Stimulated activated effector memory CD8-positive, alpha-beta T cell treated with anti-CD3 and anti-CD28 coated beads, Interleukin-12 subunit alpha, Interleukin-12 subunit beta, amount 100 ng/mL, for 72 hours (primary cell): ENCODE data around the gene GAMT.
A peak's percentile ranks its signal among the peaks of the same experiment; 100 is the strongest.

Experiments used
- ATAC-seq: fragments of 150-1000 bp; cut with Tn5 transposase; 2 replicates; pipeline ENCODE4 v1.10.0; 2021
- DNase-seq, 2 donors: peaks; one replicate each; pipeline ENCODE4 v3.0.0; 2021 to 2022; ENCODE audit warnings: low spot score in 2 of 2
- H3K27ac Mint-ChIP-seq: one replicate; pipeline ENCODE4 v1.8.0; 2022; ENCODE audit warnings: mild to moderate bottlenecking, mixed read lengths
- H3K36me3 Mint-ChIP-seq: one replicate; pipeline ENCODE4 v1.8.0; 2022; ENCODE audit warnings: mild to moderate bottlenecking, mixed read lengths
- H3K4me1 Mint-ChIP-seq: one replicate; pipeline ENCODE4 v1.8.0; 2022; ENCODE audit warnings: mixed read lengths
- H3K4me3 Mint-ChIP-seq: one replicate; pipeline ENCODE4 v1.8.0; 2022; ENCODE audit warnings: mild to moderate bottlenecking, mixed read lengths
- H3K9me3 Mint-ChIP-seq: one replicate; pipeline ENCODE4 v1.8.0; 2022; ENCODE audit warnings: mixed read lengths

Gene GAMT

GRCh38 chr19:1389033-1389940, 12.1 kb downstream of the GAMT start:
- Mint-ChIP-seq H3K27ac (no peak overlapping the region), H3K36me3 (peaks cover 34% of the 10 kb centered on the region), H3K4me3 (no peak overlapping the region), H3K9me3 (no peaks in the 10 kb centered on the region), H3K4me1 (peaks cover 13% of the 10 kb centered on the region)
- DNase-seq, result no peak
- ATAC-seq, result no peak

GRCh38 chr19:1388637-1389026, 12.7 kb downstream of the GAMT start:
- Mint-ChIP-seq H3K4me1 (peaks cover 14% of the 10 kb centered on the region), H3K9me3 (no peaks in the 10 kb centered on the region), H3K27ac (no peak overlapping the region), H3K36me3 (peaks cover 41% of the 10 kb centered on the region), H3K4me3 (no peak overlapping the region)
- DNase-seq (no peak), ATAC-seq (no peak)

- H3K4me3 Mint-ChIP-seq, result no peak overlapping the region
- no peaks in the 10 kb centered on the region for H3K9me3 Mint-ChIP-seq
- no peak for ATAC-seq
- DNase-seq, result no peak
- H3K36me3 Mint-ChIP-seq, result peaks cover 43% of the 10 kb centered on the region
- no peak overlapping the region for H3K27ac Mint-ChIP-seq
- peaks cover 21% of the 10 kb centered on the region for H3K4me1 Mint-ChIP-seq
Measured at GRCh38 chr19:1387684-1388636, 13.4 kb downstream of the GAMT start.

DNA sequence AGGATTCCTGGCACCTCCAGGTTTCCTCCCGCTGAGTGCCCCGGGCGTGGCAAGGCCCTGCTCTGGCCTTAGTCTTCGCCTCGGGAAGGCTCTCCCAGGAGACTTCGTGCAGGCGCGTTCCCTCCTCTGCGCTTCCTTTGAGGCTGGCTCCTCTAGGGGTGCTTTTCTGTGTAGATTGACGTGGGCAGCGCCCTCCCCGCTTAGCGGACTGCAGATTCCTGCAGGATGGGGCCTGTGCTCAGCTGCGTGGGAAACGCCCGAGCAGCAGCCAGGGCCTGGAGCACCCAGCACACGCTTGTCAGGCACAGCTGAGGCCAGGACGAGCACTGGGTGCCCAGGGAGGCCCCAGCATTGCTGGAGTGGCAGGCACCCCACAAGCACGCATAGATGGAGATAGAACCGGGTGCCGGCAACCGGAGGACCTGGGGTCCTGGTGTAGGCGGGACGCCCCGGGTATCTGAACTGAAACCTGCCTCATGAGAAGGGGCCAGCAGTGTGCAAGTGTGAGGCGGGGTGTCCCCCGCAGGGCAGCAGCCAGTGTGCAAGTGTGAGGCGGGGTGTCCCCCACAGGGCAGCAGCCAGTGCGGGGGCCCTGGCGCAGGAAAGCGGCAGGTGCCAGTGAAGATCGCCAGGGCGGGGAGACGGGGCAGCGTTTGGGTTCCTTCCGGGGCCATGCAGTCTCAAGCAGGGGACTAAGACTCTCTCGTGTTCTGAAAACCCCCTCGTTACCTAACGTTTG, 14.2 kb downstream of the GAMT start:
- no peak overlapping the region for H3K4me3 Mint-ChIP-seq

GRCh38 chr19:1385816-1386215, 15.5 kb downstream of the GAMT start:
- Mint-ChIP-seq H3K4me1 (peaks cover 25% of the 10 kb centered on the region), H3K36me3 (peaks cover 29% of the 10 kb centered on the region), H3K4me3 (peak overlapping the region; percentile 86), H3K9me3 (no peaks in the 10 kb centered on the region), H3K27ac (peak overlapping the region; percentile 52)
- DNase-seq (no peak), ATAC-seq (no peak)

More for the DNA sequence above, 14.2 kb downstream of the GAMT start:
- no peak for DNase-seq
- Mint-ChIP-seq H3K36me3 (peaks cover 42% of the 10 kb centered on the region), H3K27ac (peak overlapping the region; percentile 58), H3K4me1 (peaks cover 25% of the 10 kb centered on the region), H3K9me3 (no peaks in the 10 kb centered on the region)
- no peak for ATAC-seq

- ATAC-seq, result no peak
Measured at GRCh38 chr19:1384478-1385110, 16.7 kb downstream of the GAMT start.

GRCh38 chr19:1384085-1384462, 17.3 kb downstream of the GAMT start:
- peaks cover 23% of the 10 kb centered on the region for H3K36me3 Mint-ChIP-seq
- peaks cover 25% of the 10 kb centered on the region for H3K4me1 Mint-ChIP-seq
- H3K27ac Mint-ChIP-seq, result peak overlapping the region; percentile 100
- ATAC-seq (no peak), DNase-seq (no peak)
- peak overlapping the region; percentile 86 for H3K4me3 Mint-ChIP-seq
- H3K9me3 Mint-ChIP-seq, result no peaks in the 10 kb centered on the region

More at GRCh38 chr19:1384478-1385110, 16.7 kb downstream of the GAMT start:
- Mint-ChIP-seq H3K36me3 (peaks cover 23% of the 10 kb centered on the region), H3K4me1 (peaks cover 25% of the 10 kb centered on the region), H3K9me3 (no peaks in the 10 kb centered on the region), H3K27ac (peak overlapping the region; percentile 100), H3K4me3 (peak overlapping the region; percentile 86)
- DNase-seq, result no peak

DNA sequence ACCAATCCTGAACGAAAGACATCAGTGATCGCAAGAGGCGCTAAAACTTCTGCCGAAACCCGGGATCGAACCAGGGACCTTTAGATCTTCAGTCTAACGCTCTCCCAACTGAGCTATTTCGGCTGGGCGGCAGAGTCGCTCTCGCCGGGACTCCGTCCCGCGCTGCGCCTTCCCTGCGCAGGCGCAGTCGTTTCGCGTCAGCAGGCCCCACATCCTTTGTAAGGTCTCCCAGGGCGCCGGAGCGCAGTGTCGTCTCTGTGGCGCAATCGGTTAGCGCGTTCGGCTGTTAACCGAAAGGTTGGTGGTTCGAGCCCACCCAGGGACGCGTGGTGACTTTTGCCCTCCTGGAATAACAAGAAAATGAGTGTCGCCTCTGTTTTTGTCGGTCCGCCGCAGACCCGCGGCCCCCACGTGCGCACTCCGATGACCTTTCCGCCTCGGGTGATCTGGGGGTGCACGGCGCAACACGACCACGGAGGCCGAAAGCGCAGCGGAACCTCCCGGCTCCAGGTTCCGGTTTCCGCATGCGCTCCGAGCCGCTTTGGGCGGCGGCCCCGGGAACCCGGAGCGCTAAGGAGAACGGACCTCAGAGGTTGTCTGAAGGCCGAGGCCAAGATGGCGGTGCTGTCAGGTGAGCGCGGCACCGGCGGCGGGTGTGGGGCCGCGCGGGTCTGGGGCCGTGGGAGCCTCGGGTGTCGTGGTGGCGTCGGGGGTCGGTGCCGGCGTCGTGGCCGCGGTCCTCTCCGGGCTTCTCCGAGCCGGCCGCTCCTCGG, 17.8 kb downstream of the GAMT start, which contains the start of gene NDUFS7:
NDUFS7 (plus strand) TSS at position 596 of the 773 bp plus-strand sequence; CDS start at position 616, 20 bp downstream.
- Mint-ChIP-seq H3K9me3 (no peaks in the 10 kb centered on the region), H3K36me3 (peaks cover 23% of the 10 kb centered on the region), H3K27ac (peak within 1 kb of the TSS; percentile 100), H3K4me1 (peaks cover 25% of the 10 kb centered on the region), H3K4me3 (peak within 1 kb of the TSS; percentile 86)
- peak; percentile 92 for ATAC-seq
- peak; percentile 99 to 100 for DNase-seq

DNA sequence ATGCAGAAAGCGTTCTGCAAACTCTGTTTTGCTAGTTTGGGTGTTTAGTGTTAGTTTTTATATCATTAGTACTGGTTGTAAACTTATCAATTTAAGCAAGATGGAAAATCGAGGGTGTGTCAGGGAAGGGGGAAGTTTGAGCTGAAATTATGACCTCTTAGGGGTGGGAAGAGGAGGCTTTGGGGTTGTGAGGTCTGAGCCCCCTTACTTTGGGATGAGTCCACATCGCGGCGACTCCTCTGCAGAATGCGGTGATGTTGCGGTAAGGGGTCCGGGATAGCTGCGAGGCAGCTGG, 18.4 kb downstream of the GAMT start:
- peaks cover 25% of the 10 kb centered on the region for H3K4me1 Mint-ChIP-seq
- H3K27ac Mint-ChIP-seq, result peak overlapping the region; percentile 100
- H3K36me3 Mint-ChIP-seq, result peaks cover 23% of the 10 kb centered on the region
- no peaks in the 10 kb centered on the region for H3K9me3 Mint-ChIP-seq
- ATAC-seq (no peak), DNase-seq (no peak)
- H3K4me3 Mint-ChIP-seq, result peak overlapping the region; percentile 86

DNA sequence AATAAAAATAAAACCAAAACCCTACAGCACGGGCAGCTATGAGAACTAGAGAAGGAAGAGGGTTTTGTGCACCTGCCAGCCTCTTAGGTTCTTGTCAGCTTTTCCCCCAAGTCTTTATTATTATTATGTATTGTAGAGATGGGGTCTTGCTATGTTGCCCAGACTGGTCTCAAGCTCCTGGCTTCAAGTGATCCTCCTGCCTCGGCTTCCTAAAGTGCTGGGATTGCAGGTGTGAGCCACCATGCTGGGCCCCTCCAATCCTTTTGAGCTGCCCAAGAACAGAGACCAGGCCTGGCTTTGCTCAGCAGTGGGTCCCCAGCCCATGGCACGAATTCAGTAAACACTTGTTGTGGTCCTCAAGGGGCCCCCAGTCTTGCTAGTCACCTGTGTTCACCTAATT, 19.1 kb downstream of the GAMT start:
- no peak for ATAC-seq
- Mint-ChIP-seq H3K36me3 (peaks cover 23% of the 10 kb centered on the region), H3K4me1 (peaks cover 24% of the 10 kb centered on the region), H3K27ac (no peak overlapping the region), H3K4me3 (no peak overlapping the region), H3K9me3 (no peaks in the 10 kb centered on the region)
- no peak for DNase-seq

DNA sequence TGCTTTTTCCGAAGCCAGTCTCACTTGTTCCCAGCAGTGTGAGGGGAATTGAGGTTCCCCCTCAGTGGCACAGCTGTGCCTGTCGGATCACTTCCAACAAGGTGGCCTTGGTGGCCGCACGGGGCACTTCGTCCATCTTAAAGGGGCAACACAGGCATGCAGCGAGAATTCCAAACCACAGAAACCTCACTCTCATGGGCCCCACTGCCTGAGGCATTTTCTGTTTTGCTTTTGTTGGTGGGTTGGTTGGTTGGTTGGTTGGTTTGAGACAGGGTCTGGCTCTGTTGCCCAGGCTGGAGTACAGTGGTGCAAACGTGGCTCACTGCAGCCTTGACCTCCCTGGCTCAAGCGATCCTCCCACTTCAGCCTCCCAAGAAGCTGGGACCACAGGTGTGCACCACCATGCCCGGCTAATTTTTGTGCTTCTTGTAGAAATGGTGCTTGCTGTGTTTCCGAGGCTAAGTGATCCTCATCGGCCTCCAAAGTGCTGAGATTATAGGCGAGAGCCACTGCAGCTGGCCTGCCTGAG, 21.3 kb downstream of the GAMT start:
- no peak overlapping the region for H3K4me3 Mint-ChIP-seq
- H3K9me3 Mint-ChIP-seq, result no peaks in the 10 kb centered on the region
- peaks cover 19% of the 10 kb centered on the region for H3K4me1 Mint-ChIP-seq
- H3K36me3 Mint-ChIP-seq, result peaks cover 37% of the 10 kb centered on the region
- H3K27ac Mint-ChIP-seq, result no peak overlapping the region
- DNase-seq (no peak), ATAC-seq (no peak)

- H3K4me3 Mint-ChIP-seq, result no peak overlapping the region
- H3K4me1 Mint-ChIP-seq, result peaks cover 12% of the 10 kb centered on the region
- no peaks in the 10 kb centered on the region for H3K9me3 Mint-ChIP-seq
- no peak for ATAC-seq
- peaks cover 40% of the 10 kb centered on the region for H3K36me3 Mint-ChIP-seq
- no peak for DNase-seq
- no peak overlapping the region for H3K27ac Mint-ChIP-seq
Measured at GRCh38 chr19:1379126-1379905, 22.0 kb downstream of the GAMT start.
